A673 (cell line): ENCODE measurements around the gene C10orf105. TPM values are rescaled to one million over a fixed set of nuclear protein-coding genes. Genes with fewer than 3 reads are reported as not detected.

Experiments used
- BruUV-seq: library from RNA; stranded (reverse); fragments of 400-500 nt; replicated peaks from 2 replicates; lab custom pipeline; 2021; lab: Mats Ljungman, UMichigan
- CTCF ChIA-PET: fragments of 300-600 bp; sonication (Branson Sonifier 250); formaldehyde crosslinking; loops from one replicate; lab custom pipeline; 2022; ENCODE audit warnings: antibody characterized with exemption; lab: Charles Lee
- POLR2A ChIA-PET: fragments of 300-600 bp; sonication (Branson Sonifier 250); formaldehyde crosslinking; loops from one replicate; lab custom pipeline; 2022; ENCODE audit warnings: antibody characterized with exemption; ENCODE audit not compliant: low non-redundant PET; lab: Charles Lee
- DNase-seq: peaks from one replicate; pipeline ENCODE4 v3.0.0-alpha.2; 2015; ENCODE audit warnings: low spot score
- H3K27ac ChIP-seq: fragments of 200-600 bp; sonication (generic); 2 replicates; pipeline ENCODE4 v1.5.1; 2016; ENCODE audit warnings: mixed run types, low read depth, mild to moderate bottlenecking, mixed read lengths, antibody characterized with exemption, low read length; ENCODE audit not compliant: poor library complexity, severe bottlenecking
- H3K27me3 ChIP-seq: fragments of 200-600 bp; sonication (generic); replicated peaks from 2 replicates; pipeline ENCODE4 v1.6.1; 2017; ENCODE audit warnings: mixed run types, low read depth, mild to moderate bottlenecking, mixed read lengths, antibody characterized with exemption, low read length; ENCODE audit not compliant: insufficient read depth, poor library complexity
- H3K36me3 ChIP-seq: fragments of 200-600 bp; sonication (generic); 2 replicates; pipeline ENCODE4 v1.6.1; 2016; ENCODE audit warnings: mixed run types, mild to moderate bottlenecking, mixed read lengths, antibody characterized with exemption, low read length; ENCODE audit not compliant: insufficient read depth, poor library complexity, severe bottlenecking
- H3K4me1 ChIP-seq: fragments of 200-600 bp; sonication (generic); 2 replicates; pipeline ENCODE4 v1.6.1; 2017; ENCODE audit warnings: mixed run types, mild to moderate bottlenecking, mixed read lengths, antibody characterized with exemption, low read length; ENCODE audit not compliant: insufficient read depth, poor library complexity, severe bottlenecking
- H3K4me3 ChIP-seq: fragments of 200-600 bp; sonication (generic); 2 replicates; pipeline ENCODE4 v1.5.1; 2016; ENCODE audit warnings: low read depth, mixed run types, mild to moderate bottlenecking, mixed read lengths, low read length; ENCODE audit not compliant: poor library complexity, severe bottlenecking
- H3K9me3 ChIP-seq: fragments of 200-600 bp; sonication (generic); 2 replicates; pipeline ENCODE4 v1.6.1; 2016; ENCODE audit warnings: mixed run types, low read depth, mild to moderate bottlenecking, mixed read lengths, antibody characterized with exemption, low read length; ENCODE audit not compliant: poor library complexity, severe bottlenecking
- EZH2 ChIP-seq: fragments of 200-600 bp; sonication (generic); IDR thresholded peaks from 2 replicates; pipeline ENCODE4 v1.6.1; 2017; ENCODE audit warnings: borderline replicate concordance, low read depth, mild to moderate bottlenecking, mixed read lengths, antibody characterized with exemption, low read length; ENCODE audit not compliant: poor library complexity, severe bottlenecking
- intact Hi-C: fragments of 100-400 bp; cut with micrococcal nuclease; formaldehyde crosslinking; loops from one replicate; pipeline ENCODE4 v1.10.0; 2022; ENCODE audit not compliant: unreplicated experiment
- total RNA-seq: library from RNA; stranded (reverse); gene quantifications from 2 replicates; pipeline ENCODE4 v1.2.3, GENCODE V29; 2021
- TF ChIP-seq, protein P1 (sequence below): fragments of 300-800, 200-600 bp; sonication (generic); conservative IDR thresholded peaks from 2 replicates; pipeline ENCODE4 v1.5.1; 2017; ENCODE audit warnings: low read depth, mild to moderate bottlenecking, antibody characterized with exemption, low read length, moderate library complexity, mixed read lengths

Gene C10orf105
- total RNA-seq, 1 experiment from 2014 or later, result not detected

DNA sequence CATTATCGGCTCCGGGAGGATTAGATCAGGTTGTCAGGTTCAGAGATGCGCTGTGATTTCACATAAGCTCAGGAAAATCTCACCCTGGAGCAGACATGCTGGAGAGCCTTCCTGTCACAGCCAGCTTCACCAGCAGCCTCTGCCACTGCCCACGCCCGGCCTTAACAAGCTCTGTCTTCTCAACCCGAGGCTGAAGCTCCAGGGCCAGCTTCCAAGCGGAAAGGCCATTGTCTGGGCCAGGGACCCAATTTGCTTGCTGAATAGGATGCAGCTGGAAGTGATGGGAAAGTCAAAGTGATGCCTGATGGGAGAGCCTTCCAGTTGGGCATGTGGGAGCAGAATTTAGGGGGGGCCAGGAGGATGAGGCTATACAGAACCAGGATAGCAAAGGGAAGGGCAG is 36.3 kb downstream of the C10orf105 start:
- Histone ChIP-seq H3K4me3 (no peak overlapping the region), H3K27ac (no peak overlapping the region), H3K36me3 (peaks cover 4% of the 10 kb centered on the region), H3K9me3 (no peaks in the 10 kb centered on the region), H3K27me3 (no peaks in the 10 kb centered on the region), H3K4me1 (no peaks in the 10 kb centered on the region)
- DNase-seq, result no peak
- ChIA-PET POLR2A (no interaction called here), CTCF (no interaction called here)
- no peak for TF ChIP-seq EZH2
- TF ChIP-seq, protein P1, sequence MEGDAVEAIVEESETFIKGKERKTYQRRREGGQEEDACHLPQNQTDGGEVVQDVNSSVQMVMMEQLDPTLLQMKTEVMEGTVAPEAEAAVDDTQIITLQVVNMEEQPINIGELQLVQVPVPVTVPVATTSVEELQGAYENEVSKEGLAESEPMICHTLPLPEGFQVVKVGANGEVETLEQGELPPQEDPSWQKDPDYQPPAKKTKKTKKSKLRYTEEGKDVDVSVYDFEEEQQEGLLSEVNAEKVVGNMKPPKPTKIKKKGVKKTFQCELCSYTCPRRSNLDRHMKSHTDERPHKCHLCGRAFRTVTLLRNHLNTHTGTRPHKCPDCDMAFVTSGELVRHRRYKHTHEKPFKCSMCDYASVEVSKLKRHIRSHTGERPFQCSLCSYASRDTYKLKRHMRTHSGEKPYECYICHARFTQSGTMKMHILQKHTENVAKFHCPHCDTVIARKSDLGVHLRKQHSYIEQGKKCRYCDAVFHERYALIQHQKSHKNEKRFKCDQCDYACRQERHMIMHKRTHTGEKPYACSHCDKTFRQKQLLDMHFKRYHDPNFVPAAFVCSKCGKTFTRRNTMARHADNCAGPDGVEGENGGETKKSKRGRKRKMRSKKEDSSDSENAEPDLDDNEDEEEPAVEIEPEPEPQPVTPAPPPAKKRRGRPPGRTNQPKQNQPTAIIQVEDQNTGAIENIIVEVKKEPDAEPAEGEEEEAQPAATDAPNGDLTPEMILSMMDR, result no peak
- intact Hi-C loops, result no loop called here
- BruUV-seq, result no TSS peak

DNA sequence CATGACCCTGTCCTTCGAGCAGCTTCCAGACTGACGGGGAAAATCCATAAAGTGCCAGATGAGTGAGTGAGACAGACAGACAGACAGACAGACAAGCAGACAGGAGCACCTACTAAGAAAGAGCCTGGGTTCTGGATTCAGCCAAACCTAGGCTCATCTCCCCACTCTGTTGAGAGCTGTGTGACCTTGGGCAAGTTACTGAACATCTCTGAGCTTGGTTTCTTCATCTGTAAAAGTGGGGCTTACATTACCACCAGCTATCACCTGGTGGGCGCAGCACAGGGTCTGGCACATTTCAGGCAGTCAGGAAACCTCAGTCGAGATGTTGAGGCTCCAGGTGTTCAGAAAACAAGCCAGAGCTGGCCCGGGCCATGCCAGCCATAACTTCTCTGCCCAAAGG is 37.6 kb downstream of the C10orf105 start:
- no peak for DNase-seq
- H3K4me1 ChIP-seq, result no peaks in the 10 kb centered on the region
- no peaks in the 10 kb centered on the region for H3K27me3 ChIP-seq
- TF ChIP-seq, protein P1, result no peak
- TF ChIP-seq EZH2, result no peak
- H3K4me3 ChIP-seq, result no peak overlapping the region
- no peaks in the 10 kb centered on the region for H3K9me3 ChIP-seq
- BruUV-seq, result no TSS peak
- no peak overlapping the region for H3K27ac ChIP-seq
- POLR2A ChIA-PET, result no interaction called here
- H3K36me3 ChIP-seq, result peaks cover 4% of the 10 kb centered on the region
- CTCF ChIA-PET, result no interaction called here
- intact Hi-C loops, result no loop called here

DNA sequence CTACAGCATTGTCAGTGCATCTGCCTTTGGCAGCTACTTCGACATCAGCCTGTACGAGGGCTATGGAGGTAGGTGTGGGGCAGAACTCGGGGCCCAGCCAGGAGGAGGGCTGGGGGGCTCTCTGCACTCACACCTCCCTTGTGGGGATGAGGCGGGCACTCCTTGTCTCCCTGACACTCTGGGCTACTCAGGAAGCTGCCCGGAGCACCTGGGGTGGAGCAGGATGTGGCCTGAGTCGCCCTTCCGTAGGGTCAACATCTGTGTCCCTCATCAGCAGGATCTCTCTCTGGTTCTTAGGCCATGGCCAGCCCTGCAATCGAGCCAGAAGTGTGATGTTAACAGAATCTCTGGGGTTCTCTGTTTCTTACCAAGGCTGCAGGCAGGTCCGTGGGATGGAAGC is 40.2 kb downstream of the C10orf105 start:
- TF ChIP-seq, protein P1, result no peak
- TF ChIP-seq EZH2, result no peak
- no TSS peak for BruUV-seq
- CTCF ChIA-PET, result no interaction called here
- Histone ChIP-seq H3K9me3 (no peaks in the 10 kb centered on the region), H3K4me1 (no peaks in the 10 kb centered on the region), H3K4me3 (no peak overlapping the region), H3K27ac (no peak overlapping the region), H3K36me3 (peaks cover 4% of the 10 kb centered on the region), H3K27me3 (no peaks in the 10 kb centered on the region)
- intact Hi-C loops, result no loop called here
- POLR2A ChIA-PET, result no interaction called here
- no peak for DNase-seq
